ENCODE measurements around the gene ANO9.

ANO9 gene

DNA sequence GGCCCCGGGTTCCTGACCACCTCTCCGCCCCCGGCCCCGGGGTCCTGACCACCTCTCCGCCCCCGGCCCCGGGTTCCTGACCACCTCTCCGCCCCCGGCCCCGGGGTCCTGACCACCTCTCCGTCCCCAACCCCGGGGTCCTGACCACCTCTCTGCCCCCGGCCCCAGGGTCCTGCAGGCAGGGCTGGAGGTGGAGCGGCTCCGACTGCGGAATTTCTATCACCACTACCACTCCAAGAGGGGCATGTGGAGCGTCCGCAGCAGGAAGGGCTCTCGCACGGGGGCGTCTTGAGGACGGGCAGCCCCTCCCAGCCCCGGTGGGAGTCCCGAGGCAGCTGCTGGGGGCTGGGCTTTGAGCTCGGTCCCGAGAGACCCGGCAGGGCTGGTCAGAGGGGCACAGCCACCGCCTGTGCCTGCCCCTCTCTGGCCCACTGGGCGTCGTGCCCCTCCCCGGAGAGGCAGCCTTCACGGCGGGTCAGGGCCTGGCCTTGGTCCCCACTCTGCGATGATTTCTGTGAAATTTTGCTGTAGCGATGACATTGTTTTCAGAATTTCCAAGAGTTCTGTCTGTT, 60.2 kb downstream of the ANO9 start:
- no peak for DNase-seq

DNA sequence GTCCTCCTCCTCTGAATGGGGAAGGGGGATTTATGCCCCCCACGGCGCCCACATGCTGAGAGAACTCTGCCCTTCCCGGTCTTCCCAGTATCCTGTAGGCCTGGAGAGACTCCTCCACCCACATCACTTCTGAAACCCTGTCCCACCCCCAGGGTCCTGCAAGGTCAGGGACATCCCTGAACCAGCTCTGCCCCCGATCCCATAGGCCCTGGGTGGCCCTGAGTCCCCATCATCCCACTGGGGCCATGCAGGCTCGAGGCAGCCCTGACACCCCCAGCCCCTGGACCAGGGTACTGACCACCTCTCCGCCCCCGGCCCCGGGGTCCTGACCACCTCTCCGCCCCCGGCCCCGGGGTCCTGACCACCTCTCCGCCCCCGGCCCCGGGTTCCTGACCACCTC, 60.8 kb downstream of the ANO9 start:
- no peak for DNase-seq

DNA sequence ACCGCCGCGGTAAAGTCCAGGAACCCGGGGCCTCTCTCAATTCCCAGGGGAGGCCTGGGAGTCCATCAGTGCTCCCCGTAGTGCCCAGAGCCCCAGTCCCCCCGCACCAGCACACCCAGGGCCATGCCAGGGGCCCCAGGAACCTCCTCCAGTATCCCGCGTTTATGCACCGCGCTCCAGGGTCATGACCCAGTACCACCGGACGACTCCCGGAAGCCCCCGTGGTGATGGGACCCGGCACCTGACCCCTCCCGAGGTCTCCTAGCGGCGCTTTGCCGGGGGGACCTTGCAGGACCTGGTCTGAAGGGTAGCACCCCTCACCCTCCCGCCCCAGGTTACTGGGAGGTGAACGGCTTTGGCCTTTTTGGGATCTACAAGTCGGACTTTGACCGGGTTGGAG, 61.3 kb downstream of the ANO9 start:
- DNase-seq: no peak

DNA sequence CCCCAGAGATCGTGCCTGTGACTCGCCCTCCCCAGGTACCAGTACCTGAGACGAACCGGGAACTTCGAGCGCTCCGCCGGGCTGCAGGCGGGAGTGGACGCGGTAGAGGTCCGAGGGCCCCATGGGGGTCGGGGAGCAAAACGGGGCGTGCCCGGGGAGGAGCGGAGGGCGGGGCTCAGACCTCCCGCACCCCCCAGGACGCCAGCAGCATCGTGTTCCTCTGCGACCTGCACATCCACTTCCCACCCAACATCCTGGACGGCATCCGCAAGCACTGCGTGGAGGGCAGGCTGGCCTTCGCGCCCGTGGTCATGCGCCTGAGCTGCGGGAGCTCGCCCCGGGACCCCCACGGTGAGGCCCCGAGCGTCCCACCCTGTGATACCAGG, 61.7 kb downstream of the ANO9 start:
- DNase-seq: no peak

DNA sequence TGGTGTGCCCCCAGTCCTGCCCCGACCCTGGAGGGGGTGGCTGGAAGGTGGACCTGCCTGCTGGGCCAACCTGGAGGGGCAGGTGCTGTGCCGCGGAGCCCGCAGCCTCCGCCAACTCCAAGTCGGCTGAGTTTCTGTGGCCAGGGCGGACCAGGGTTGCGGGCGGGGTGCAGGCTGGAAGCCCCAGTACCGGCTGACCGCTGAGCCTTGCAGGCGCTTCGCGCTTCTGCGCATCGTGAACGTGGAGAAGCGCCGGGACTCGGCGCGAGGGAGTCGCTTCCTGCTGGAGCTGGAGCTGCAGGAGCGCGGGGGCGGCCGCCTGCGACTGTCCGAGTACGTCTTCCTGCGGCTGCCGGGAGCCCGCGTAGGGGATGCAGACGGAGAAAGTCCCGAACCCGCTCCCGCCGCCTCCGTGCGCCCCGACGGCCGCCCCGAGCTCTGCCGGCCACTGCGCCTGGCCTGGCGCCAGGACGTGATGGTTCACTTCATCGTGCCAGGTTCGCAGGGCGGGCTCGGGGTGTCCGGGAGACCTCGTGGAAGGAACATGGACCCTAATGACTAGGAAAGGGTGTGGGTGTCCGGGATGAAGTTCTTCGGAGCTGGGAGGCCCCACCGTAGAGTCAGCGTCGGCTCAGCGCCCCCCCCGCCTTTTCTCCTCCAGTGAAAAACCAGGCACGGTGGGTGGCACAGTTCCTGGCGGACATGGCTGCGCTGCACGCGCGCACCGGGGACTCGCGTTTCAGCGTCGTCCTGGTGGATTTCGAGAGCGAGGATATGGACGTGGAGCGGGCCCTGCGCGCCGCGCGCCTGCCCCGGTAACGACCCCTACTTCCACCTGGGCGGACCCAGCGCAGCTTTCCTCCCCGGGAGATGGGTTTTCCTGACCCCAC, 62.4 kb downstream of the ANO9 start:
- DNase-seq: no peak

DNA sequence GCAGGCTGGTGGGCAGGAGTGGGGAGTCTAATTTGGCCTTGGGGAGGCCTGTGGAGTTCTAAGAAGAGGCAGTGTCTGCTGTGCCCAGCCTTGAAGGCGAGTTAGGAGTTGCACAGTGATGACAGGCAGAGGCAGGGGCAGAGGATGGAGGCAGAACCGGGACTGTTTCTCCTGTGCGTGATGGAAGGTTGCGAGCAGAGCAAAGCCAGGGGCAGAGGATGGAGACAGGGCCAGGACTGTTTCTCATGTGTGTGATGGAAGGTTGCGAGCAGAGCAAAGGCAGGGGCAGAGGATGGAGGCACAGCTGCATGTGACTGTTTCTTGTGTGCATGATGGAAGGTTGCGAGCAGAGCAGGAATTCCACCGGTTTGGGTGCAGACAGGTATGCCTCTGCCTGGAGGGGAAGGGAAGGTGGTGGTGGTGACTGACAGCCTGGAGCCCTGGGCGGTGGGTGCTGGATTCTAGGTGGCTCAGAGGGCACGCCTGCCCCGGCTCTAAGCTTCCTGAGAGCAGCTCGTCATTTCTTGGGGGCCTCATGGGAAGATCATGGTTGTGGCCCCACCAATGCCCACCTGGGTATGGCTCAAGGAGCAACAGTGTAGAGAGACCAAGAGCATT, 63.8 kb downstream of the ANO9 start:
- DNase-seq: no peak

DNA sequence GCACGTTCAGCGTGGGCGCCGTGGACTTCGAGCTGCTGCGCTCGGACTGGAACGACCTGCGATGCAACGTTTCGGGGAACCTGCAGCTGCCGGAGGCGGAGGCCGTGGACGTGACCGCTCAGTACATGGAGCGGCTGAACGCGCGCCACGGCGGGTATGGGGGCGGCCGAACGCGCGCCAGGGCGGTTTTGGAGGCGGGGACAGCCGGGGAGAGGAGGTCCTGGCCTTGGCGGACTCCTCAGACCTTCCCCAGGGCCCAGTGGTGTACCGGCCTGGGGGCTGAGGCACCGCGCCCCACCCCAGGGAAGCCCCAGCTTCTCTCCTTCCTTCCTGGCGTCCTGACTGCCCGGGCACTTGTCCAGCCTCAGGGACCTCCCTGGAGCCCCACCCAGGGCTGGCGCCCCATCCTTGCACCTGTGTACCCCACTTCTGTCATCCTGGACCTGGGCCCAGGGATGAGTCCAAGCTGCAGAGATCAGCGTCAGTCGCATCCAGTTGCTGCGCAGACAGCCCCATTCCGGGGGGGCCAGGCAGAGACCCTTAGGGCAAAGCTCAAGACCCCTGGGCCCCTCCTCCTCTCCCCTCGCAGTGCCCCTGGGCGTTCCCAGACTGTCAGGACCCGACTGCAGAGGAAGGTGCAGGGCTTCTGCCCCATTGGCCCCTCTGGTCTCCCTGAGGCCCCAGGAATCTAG, 64.5 kb downstream of the ANO9 start:
- no peak for DNase-seq

DNA sequence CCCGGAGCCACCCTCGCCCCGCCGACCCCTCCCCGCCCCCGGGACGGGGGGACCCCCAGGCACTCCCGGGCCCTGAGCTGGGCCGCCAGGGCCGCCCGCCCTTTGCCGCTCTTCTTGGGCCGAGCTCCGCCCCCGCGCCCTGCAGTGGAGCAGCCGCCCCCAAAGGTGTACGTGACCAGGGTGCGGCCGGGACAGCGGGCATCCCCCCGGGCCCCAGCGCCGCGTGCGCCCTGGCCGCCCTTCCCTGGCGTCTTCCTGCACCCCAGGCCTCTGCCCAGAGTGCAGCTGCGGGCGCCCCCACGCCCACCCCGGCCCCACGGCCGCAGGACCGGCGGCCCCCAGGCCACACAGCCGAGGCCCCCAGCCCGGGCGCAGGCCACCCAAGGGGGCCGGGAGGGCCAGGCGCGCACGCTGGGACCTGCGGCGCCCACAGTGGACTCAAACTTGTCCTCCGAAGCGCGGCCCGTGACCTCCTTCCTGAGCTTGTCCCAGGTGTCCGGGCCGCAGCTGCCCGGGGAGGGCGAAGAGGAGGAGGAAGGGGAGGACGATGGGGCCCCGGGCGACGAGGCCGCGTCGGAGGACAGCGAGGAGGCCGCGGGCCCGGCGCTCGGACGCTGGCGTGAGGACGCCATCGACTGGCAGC, 65.2 kb downstream of the ANO9 start:
- DNase-seq: no peak

DNA sequence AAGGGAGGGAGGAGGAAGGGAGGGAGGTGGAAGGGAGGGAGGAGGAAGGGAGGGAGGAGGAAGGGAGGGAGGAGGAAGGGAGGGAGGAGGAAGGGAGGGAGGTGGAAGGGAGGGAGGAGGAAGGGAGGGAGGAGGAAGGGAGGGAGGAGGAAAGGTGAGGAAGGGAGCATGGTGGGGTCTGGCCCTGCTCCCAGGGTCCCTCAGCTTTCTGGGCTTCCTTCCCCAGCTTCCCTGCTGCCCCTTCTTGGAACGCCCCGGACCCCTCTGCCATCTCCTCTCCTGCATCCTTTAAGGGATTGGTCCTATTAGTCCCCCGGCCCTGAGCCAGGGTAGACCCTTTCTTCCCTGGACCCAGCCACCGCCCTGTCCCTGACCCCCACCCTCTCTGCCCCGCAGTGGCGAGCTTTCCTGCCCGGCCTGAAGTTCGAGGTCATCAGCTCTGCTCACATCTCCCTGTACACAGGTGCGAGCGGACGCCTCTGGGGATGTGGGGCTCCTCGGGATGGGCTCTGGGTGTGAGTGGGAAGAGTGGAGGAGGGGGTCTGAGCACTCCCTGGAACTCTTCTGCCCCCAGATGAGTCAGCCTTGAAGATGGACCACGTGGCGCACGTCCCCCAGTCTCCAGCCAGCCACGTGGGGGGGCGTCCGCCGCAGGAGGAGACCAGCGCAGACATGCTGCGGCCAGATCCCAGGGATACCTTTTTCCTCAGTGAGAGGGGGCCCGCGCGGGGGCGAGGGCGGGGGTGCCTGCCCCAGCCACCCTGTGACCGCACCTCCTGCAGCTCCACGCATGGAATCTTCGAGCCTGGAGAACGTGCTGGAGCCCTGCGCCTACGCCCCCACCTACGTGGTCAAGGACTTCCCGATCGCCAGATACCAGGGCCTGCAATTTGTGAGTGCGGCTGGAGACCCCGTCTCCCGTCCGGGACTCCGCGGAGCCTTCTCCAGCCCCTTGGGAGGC, 66.5 kb downstream of the ANO9 start:
- no peak for DNase-seq

DNA sequence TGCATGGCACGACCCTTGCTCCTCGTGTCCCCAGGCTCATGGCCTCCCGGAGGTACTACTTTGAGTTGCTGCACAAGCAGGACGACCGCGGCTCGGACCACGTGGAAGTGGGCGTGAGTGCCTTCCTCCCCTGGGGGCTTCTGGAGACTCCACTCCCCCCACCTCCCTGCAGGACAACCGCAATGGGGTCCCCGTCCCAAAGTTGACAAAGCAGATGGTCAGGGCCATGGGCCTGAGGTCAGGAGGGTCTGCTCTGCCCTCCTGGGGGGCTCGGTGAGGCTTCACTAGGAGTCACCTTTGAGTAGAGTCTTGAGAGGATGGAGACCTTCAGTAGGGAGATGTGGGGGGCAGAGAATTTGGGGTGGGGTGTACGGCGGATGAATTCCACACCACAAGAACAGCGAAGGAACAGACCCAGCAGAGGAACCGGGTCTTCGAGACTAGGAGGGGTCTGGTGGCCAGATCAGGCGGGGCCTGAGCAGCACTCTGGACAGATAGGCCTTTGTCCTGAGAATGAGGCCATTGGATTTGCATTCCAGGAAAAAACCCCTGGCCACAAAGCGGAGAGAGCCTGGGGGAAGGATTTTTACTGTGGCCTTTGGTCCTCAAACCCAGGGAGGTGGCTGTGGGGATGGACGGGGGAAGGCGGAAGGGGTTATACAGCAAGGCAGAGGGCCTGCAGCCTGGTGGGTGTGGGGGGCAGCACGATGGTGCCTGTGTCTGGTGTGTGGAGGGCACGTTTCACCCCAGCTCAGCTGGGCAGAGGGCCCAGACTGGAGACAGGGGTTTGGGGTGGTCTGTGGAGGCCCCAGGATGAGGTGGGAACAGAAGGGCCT, 67.9 kb downstream of the ANO9 start:
- DNase-seq: no peak

DNA sequence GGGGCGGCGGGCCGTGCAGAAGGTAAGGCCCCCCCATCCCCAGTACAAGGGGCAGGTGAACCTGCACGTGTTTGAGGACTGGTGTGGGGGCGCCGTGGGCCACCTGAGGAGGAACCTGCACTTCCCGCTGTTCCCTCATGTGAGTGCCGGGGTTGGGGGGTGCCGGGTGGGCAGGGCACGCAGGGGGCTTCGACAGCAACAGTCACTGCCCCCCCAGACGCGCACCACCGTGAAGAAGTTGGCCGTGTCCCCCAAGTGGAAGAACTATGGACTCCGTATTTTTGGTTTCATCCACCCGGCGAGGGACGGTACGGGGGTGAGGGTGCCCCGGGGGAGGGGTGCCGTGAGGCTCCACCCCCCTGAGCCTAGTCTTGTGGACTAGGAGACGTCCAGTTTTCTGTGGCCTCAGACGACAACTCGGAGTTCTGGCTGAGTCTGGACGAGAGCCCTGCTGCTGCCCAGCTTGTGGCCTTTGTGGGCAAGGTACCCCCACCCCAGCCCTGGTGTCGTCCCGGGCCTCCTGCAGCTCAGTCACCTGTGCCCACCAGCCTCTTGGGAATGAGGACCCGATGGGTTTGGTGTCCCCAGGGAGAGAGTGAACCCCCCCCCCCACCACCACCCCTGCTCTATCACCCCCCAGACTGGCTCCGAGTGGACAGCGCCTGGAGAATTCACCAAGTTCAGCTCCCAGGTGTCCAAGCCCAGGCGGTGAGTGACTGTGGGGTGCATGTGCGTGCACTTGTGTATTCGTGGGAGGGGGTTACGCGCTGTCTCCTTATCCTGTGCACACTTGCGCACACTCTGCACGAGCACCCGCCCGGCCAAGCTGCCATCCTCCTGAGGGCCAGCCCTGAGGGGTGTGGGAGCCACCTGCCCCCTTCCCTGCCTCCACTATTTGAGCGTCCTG, 68.7 kb downstream of the ANO9 start:
- no peak for DNase-seq

DNA sequence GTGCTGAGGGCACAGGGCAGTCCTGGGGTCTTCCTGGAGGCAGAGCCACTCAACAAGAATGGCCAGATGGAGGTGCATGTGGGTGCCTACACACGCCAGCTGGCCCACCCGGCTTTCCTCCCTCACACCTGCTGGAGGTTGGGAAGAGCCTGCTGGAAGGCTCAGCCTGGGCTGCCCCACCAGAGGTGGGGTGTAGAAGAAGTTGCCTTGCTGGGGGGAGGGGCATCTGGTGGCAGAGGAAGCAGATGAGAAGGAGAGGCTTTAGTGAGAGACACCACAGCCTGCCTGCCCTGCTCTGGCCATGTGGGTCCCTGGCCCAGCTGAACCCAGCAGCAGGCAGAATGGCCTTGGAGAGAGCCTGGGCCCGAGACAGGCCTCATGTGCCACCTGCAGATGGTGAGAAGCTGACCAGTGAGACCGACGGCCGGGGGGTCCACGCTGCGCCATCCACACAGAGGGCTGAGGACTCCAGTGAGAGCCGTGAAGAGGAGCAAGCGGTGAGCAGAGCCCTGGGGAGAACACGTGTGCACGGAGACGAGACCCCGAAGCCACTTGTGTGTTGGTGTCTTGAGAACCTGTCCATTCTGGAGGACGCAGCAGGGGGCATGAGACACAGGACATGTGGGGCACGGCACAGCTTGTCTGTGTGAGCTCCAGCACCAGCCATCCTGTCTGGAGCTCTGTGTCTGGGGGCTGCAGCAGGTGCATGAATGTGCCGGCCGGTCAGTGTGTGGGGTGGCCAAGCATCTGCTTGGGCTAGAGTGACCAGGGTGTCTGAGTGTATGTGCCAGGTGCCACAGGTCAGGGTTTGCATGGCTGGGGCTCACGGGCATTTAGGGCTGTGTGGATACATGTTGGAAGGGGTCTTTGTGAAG, 69.9 kb downstream of the ANO9 start:
- no peak for DNase-seq

DNA sequence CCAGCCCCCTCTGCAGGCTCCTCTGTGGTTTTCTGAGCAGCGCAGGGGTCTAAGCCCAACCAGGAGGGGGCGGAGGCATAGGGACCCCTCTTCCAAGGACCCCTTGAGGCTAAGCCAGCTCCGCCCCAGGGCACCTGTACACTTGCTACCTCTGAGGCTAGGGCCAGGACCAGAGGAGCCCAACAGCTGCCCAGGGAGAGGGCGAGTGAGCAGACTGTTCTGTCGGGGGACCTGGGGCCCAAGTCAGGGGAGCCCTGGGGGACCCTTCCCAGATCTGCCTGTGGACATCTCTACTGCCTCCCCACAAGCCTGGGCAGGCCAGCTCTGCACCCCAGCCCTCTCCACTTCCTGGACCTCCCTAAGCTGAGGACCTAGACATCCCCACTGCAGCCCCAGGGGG, 70.8 kb downstream of the ANO9 start:
- DNase-seq: no peak

DNA sequence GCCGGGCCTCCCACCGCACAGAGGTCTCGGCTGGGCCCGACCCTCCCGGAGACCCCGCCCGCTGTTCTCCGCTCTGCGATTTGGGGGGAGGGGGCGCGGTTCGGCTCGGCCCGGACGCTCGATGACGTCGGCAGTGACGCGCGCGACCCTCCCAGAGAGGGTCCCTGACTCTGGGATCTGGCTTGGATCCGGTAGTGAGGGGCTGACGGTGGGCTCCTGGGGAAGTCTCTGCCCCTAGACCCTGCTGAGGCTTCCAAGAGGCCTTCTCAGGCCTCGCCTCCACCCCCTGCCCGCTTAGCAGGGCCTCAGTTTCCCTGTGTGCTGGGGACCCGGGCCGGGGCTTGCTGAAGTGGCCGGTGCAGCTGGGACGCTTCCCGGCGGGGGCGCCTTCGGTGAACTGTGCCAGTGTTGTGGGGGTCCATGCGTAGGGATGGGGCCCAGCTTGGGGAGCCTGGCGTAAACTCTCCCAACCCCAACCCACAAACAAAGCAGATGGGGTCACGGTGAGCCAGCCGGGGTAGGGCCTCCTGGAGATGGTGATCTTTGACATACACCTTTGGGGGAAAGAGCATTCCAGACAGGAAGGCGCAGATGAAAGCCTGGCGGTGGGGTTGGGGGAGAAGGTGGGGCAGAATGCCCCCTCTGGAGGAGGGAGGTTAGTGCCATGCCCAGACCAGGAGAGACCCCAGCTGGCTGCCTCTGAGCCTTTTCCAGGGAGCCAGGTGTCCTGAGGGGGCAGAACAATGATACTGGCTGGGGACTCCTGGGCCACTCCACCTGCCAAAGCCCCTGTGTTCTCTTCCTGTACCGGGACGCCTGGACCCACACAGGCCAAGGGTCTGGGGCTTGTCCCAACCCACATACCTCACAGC, 71.5 kb downstream of the ANO9 start:
- DNase-seq: no peak

DNA sequence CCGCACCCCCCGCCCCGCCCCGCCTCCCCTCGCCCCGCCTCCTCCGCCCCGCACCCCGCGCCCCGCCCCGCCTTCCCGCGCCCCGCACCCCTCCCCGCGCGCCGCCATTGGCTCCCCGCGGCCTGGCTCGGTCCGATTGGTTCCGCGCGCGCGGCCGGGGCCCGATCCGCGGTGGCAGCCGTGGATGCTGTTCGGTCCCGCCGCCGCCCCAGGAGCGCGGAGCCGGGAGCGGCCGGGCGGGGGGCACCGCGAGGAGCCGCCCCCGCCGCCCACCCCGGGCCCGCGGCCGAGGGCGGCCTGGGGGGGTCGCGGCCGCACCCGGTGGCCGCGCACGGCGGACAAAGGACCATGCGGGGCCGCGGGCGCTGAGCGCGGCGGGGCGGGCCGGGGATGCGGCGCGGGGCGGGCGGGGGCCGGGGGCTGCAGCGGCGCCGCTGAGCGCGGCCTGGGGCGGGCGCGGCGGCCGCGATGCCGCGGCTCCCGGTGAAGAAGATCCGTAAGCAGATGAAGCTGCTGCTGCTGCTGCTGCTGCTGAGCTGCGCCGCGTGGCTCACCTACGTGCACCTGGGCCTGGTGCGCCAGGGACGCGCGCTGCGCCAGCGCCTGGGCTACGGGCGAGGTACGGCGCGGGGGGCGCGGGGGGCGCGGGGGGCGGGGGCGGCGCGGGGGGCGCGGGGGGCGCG, 72.3 kb downstream of the ANO9 start, which contains the start of gene B4GALNT4:
TSS of gene B4GALNT4 (plus strand) at position 164 of the 683 bp plus-strand sequence. CDS start at position 469, 305 bp downstream.
- DNase-seq: peak; percentile 47
